HEK293 (cell line): ENCODE data around the gene KCTD15.
A peak's percentile ranks its signal among the peaks of the same experiment; 100 is the strongest.

ENCODE experiments used
- CTCF ChIA-PET: fragments of 350-600 bp; formaldehyde crosslinking; extraction: SDS; loops from one replicate; lab custom pipeline; 2021; ENCODE audit warnings: antibody characterized with exemption; lab: Yijun Ruan, JAX
- POLR2A ChIA-PET: fragments of 300-600 bp; formaldehyde crosslinking; extraction: SDS; loops from one replicate; lab custom pipeline; 2020; ENCODE audit warnings: antibody characterized with exemption, inconsistent platforms; lab: Yijun Ruan, JAX
- H3K27ac ChIP-seq: fragments of 200-500 bp; sonication (Bioruptor generic); 2 replicates; pipeline ENCODE4 v1.5.1; 2014; ENCODE audit warnings: low read depth, low read length, control low read depth, inconsistent platforms; ENCODE audit errors: extremely low read depth
- H3K36me3 ChIP-seq, 2 experiments: fragments of 200-500 bp in 1 of 2; sonication (Bioruptor generic) in 1 of 2; 1 replicate in 1 of 2; 2 replicates in 1 of 2; pipeline ENCODE4 v1.5.1; 2014 to 2017; ENCODE audit warnings: inconsistent platforms in 2 of 2, low read length in 2 of 2; ENCODE audit not compliant: control insufficient read depth in 2 of 2, insufficient read depth in 1 of 2
- H3K4me1 ChIP-seq: fragments of 200-500 bp; sonication (Bioruptor generic); 2 replicates; pipeline ENCODE4 v1.5.1; 2014; ENCODE audit warnings: mild to moderate bottlenecking, low read length, inconsistent platforms; ENCODE audit not compliant: control insufficient read depth, insufficient read depth
- H3K4me3 ChIP-seq: 2 replicates; pipeline ENCODE4 v1.5.1; 2011; ENCODE audit warnings: low read depth, mild to moderate bottlenecking, control low read depth, low read length, moderate library complexity
- H3K9me3 ChIP-seq: fragments of 200-500 bp; sonication (Bioruptor generic); 2 replicates; pipeline ENCODE4 v1.5.1; 2014; ENCODE audit warnings: low read depth, low read length, inconsistent platforms; ENCODE audit not compliant: control insufficient read depth, insufficient read depth
- GLI4 ChIP-seq: fragments of 450-650 bp; formaldehyde crosslinking; IDR thresholded peaks from 2 replicates; pipeline ENCODE4 v1.5.1; 2016; ENCODE audit warnings: missing biosample characterization, missing genetic modification characterization
- KLF1 ChIP-seq: fragments of 450-650 bp; formaldehyde crosslinking; IDR thresholded peaks from 2 replicates; pipeline ENCODE4 v1.5.1; 2016; ENCODE audit warnings: missing biosample characterization, missing genetic modification characterization
- KLF16 ChIP-seq: fragments of 450-650 bp; formaldehyde crosslinking; IDR thresholded peaks from 2 replicates; pipeline ENCODE4 v1.5.1; 2017; ENCODE audit warnings: missing biosample characterization, missing genetic modification characterization
- KLF17 ChIP-seq: fragments of 450-650 bp; formaldehyde crosslinking; IDR thresholded peaks from 2 replicates; pipeline ENCODE4 v1.5.1; 2016; ENCODE audit warnings: missing biosample characterization, missing genetic modification characterization
- SALL2 ChIP-seq: fragments of 450-650 bp; formaldehyde crosslinking; IDR thresholded peaks from 2 replicates; pipeline ENCODE4 v1.5.0; 2017; ENCODE audit warnings: missing biosample characterization, mild to moderate bottlenecking, missing genetic modification characterization, borderline replicate concordance
- SP3 ChIP-seq: fragments of 450-650 bp; formaldehyde crosslinking; IDR thresholded peaks from 2 replicates; pipeline ENCODE4 v1.5.1; 2016; ENCODE audit warnings: missing biosample characterization, missing genetic modification characterization
- SP7 ChIP-seq: fragments of 450-650 bp; formaldehyde crosslinking; IDR thresholded peaks from 2 replicates; pipeline ENCODE4 v1.5.1; 2016; ENCODE audit warnings: missing biosample characterization, missing genetic modification characterization
- YY1 ChIP-seq: fragments of 450-650 bp; formaldehyde crosslinking; IDR thresholded peaks from 2 replicates; pipeline ENCODE4 v1.5.1; 2018; ENCODE audit warnings: missing biosample characterization, missing genetic modification characterization
- ZEB2 ChIP-seq: fragments of 450-650 bp; formaldehyde crosslinking; IDR thresholded peaks from 2 replicates; pipeline ENCODE4 v1.5.1; 2016; ENCODE audit warnings: missing biosample characterization, missing genetic modification characterization
- ZNF146 ChIP-seq: fragments of 450-650 bp; formaldehyde crosslinking; IDR thresholded peaks from 2 replicates; pipeline ENCODE4 v1.5.1; 2016; ENCODE audit warnings: missing biosample characterization, missing genetic modification characterization
- ZNF148 ChIP-seq: fragments of 450-650 bp; formaldehyde crosslinking; IDR thresholded peaks from 2 replicates; pipeline ENCODE4 v1.5.0; 2017; ENCODE audit warnings: missing biosample characterization, missing genetic modification characterization, borderline replicate concordance
- ZNF157 ChIP-seq: fragments of 450-650 bp; formaldehyde crosslinking; IDR thresholded peaks from 2 replicates; pipeline ENCODE4 v1.5.1; 2016; ENCODE audit warnings: missing biosample characterization, missing genetic modification characterization
- ZNF2 ChIP-seq: fragments of 450-650 bp; formaldehyde crosslinking; IDR thresholded peaks from 2 replicates; pipeline ENCODE4 v1.5.1; 2016; ENCODE audit warnings: missing biosample characterization, missing genetic modification characterization
- ZNF266 ChIP-seq: fragments of 450-650 bp; formaldehyde crosslinking; IDR thresholded peaks from 2 replicates; pipeline ENCODE4 v1.5.1; 2016; ENCODE audit warnings: missing biosample characterization, missing genetic modification characterization, low read depth
- ZNF341 ChIP-seq: fragments of 450-650 bp; formaldehyde crosslinking; IDR thresholded peaks from 2 replicates; pipeline ENCODE4; 2016; ENCODE audit warnings: low read depth, missing biosample characterization, missing genetic modification characterization
- ZNF37A ChIP-seq: fragments of 450-650 bp; IDR thresholded peaks from 2 replicates; pipeline ENCODE4 v1.5.1; 2018; ENCODE audit warnings: missing biosample characterization, missing genetic modification characterization
- ZNF423 ChIP-seq: fragments of 450-650 bp; formaldehyde crosslinking; IDR thresholded peaks from 2 replicates; pipeline ENCODE4 v1.5.1; 2016; ENCODE audit warnings: missing biosample characterization, missing genetic modification characterization
- ZNF449 ChIP-seq: fragments of 450-650 bp; formaldehyde crosslinking; IDR thresholded peaks from 2 replicates; pipeline ENCODE4 v1.5.1; 2017; ENCODE audit warnings: missing biosample characterization, mild to moderate bottlenecking, missing genetic modification characterization, moderate library complexity
- ZNF521 ChIP-seq: fragments of 450-650 bp; formaldehyde crosslinking; IDR thresholded peaks from 2 replicates; pipeline ENCODE4 v1.5.1; 2017; ENCODE audit warnings: missing biosample characterization, mild to moderate bottlenecking, missing genetic modification characterization
- ZNF544 ChIP-seq: fragments of 450-650 bp; formaldehyde crosslinking; IDR thresholded peaks from 2 replicates; pipeline ENCODE4 v1.5.0; 2017; ENCODE audit warnings: missing biosample characterization, missing genetic modification characterization
- ZNF555 ChIP-seq: fragments of 450-650 bp; formaldehyde crosslinking; conservative IDR thresholded peaks from 2 replicates; pipeline ENCODE4 v1.5.1; 2017; ENCODE audit warnings: missing biosample characterization, mild to moderate bottlenecking, missing genetic modification characterization, inconsistent platforms
- ZNF610 ChIP-seq: fragments of 450-650 bp; formaldehyde crosslinking; IDR thresholded peaks from 2 replicates; pipeline ENCODE4 v1.5.1; 2016; ENCODE audit warnings: missing biosample characterization, missing genetic modification characterization, borderline replicate concordance
- ZNF76 ChIP-seq: fragments of 450-650 bp; formaldehyde crosslinking; IDR thresholded peaks from 2 replicates; pipeline ENCODE4; 2016; ENCODE audit warnings: low read depth, missing biosample characterization, missing genetic modification characterization, borderline replicate concordance
- ZNF777 ChIP-seq: fragments of 450-650 bp; formaldehyde crosslinking; IDR thresholded peaks from 2 replicates; pipeline ENCODE4 v1.5.1; 2017; ENCODE audit warnings: missing biosample characterization, missing genetic modification characterization, borderline replicate concordance
- TF ChIP-seq, protein P1 (sequence below): fragments of 450-650 bp; formaldehyde crosslinking; IDR thresholded peaks from 2 replicates; pipeline ENCODE4 v1.5.1; 2016; ENCODE audit warnings: missing biosample characterization, missing genetic modification characterization, low read depth
- TF ChIP-seq, protein P2 (sequence below): fragments of 450-650 bp; formaldehyde crosslinking; IDR thresholded peaks from 2 replicates; pipeline ENCODE4 v1.5.1; 2016; ENCODE audit warnings: missing biosample characterization, missing genetic modification characterization, borderline replicate concordance

Gene KCTD15

DNA sequence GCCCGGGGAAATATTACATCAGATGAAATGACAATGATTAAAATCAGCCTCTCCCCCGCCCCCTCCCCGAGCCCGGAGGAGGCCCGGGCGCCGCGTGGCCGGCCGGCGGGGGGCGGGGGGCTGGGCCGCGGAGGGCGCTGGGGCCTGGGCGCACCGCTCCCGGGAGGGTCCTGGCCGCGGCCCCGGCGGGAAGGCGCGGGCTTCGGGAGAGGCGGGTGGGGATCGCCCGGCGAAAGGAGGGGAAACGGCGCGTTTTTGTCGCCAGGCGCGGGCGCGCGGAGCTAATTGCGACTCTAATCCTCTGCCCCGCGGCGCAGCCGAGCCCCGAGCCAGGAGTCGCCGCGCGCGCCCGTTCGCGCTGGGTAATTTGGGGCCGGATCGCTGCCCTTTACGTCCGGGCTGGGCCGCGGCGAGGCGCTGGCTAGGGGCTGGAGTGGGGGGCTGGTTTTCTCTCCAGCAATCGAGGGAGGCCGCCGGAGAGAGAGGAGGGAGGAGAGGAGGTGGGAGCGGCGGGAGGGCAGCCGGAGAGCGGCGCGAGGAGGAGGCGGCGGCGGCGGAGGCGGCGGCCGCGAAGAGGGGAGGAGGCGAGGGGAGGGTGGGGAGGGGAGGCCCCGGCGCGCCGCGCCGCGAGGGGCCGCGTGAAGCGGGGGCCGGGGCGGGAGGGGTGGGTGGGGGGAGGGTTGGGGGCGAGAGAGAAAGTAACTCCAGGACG, at the start of gene KCTD15:
KCTD15 (plus strand) TSS at position 707 of the 712 bp plus-strand sequence. CDS start 3,585 bp downstream, outside the sequence.
- H3K36me3 ChIP-seq: peaks cover 15 to 20% of the 10 kb centered on the region in 2 experiments; a peak in 2 of 3 replicates
- peak within 1 kb of the TSS; percentile 100 for H3K27ac ChIP-seq
- ChIA-PET POLR2A (interaction anchor here (0.5 to 2.6 kb wide), 14 partner anchors 9 to 609 kb away, joined by 3 to 16 read pairs (median 4); partner anchors contain the start of gene CEBPA), CTCF (interaction anchor here (0.6 to 9.5 kb wide), 10 partner anchors 11 to 380 kb away, joined by 3 to 171 read pairs (median 4); no protein-coding TSS in a partner anchor)
- H3K4me1 ChIP-seq: peaks cover 18% of the 10 kb centered on the region
- H3K4me3 ChIP-seq: peak within 1 kb of the TSS; percentile 63
- H3K9me3 ChIP-seq: no peaks in the 10 kb centered on the region
- TF ChIP-seq ZNF423 (tag by site-specific recombination) (0 out of 2 replicates have a peak, but pooled peaks have one; percentile 33), YY1 (peak; percentile 11; the same call in 1 of the 2 replicates), ZNF449 (tag by site-specific recombination) (0 out of 2 replicates have a peak, but pooled peaks have one; percentile 39), SP7 (tag by site-specific recombination) (peak; percentile 36; the same call in 1 of the 2 replicates), ZNF146 (tag by site-specific recombination) (peak; percentile 67), ZEB2 (tag by site-specific recombination) (peak; percentile 22), ZNF266 (tag by site-specific recombination) (peak; percentile 15; the same call in 1 of the 2 replicates), ZNF544 (tag by site-specific recombination) (no peak), KLF17 (tag by site-specific recombination) (peak; percentile 98), ZNF37A (tag by site-specific recombination) (no peak), SALL2 (no peak), ZNF521 (tag by site-specific recombination) (no peak), KLF1 (peak; percentile 47; the same call in 1 of the 2 replicates), ZNF555 (no peak), ZNF76 (tag by site-specific recombination) (peak; percentile 87), SP3 (tag by site-specific recombination) (peak; percentile 65), ZNF2 (tag by site-specific recombination) (peak; percentile 75), ZNF157 (0 out of 2 replicates have a peak, but pooled peaks have one; percentile 43), ZNF148 (tag by site-specific recombination) (0 out of 2 replicates have a peak, but pooled peaks have one; percentile 46), ZNF610 (tag by site-specific recombination) (peak; percentile 92), ZNF341 (tag by site-specific recombination) (peak; percentile 99), ZNF777 (peak; percentile 92), KLF16 (tag by site-specific recombination) (peak; percentile 66), GLI4 (tag by site-specific recombination) (0 out of 2 replicates have a peak, but pooled peaks have one; percentile 64)
- TF ChIP-seq, protein P1, sequence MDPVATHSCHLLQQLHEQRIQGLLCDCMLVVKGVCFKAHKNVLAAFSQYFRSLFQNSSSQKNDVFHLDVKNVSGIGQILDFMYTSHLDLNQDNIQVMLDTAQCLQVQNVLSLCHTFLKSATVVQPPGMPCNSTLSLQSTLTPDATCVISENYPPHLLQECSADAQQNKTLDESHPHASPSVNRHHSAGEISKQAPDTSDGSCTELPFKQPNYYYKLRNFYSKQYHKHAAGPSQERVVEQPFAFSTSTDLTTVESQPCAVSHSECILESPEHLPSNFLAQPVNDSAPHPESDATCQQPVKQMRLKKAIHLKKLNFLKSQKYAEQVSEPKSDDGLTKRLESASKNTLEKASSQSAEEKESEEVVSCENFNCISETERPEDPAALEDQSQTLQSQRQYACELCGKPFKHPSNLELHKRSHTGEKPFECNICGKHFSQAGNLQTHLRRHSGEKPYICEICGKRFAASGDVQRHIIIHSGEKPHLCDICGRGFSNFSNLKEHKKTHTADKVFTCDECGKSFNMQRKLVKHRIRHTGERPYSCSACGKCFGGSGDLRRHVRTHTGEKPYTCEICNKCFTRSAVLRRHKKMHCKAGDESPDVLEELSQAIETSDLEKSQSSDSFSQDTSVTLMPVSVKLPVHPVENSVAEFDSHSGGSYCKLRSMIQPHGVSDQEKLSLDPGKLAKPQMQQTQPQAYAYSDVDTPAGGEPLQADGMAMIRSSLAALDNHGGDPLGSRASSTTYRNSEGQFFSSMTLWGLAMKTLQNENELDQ (tag by site-specific recombination): no peak
- TF ChIP-seq, protein P2, sequence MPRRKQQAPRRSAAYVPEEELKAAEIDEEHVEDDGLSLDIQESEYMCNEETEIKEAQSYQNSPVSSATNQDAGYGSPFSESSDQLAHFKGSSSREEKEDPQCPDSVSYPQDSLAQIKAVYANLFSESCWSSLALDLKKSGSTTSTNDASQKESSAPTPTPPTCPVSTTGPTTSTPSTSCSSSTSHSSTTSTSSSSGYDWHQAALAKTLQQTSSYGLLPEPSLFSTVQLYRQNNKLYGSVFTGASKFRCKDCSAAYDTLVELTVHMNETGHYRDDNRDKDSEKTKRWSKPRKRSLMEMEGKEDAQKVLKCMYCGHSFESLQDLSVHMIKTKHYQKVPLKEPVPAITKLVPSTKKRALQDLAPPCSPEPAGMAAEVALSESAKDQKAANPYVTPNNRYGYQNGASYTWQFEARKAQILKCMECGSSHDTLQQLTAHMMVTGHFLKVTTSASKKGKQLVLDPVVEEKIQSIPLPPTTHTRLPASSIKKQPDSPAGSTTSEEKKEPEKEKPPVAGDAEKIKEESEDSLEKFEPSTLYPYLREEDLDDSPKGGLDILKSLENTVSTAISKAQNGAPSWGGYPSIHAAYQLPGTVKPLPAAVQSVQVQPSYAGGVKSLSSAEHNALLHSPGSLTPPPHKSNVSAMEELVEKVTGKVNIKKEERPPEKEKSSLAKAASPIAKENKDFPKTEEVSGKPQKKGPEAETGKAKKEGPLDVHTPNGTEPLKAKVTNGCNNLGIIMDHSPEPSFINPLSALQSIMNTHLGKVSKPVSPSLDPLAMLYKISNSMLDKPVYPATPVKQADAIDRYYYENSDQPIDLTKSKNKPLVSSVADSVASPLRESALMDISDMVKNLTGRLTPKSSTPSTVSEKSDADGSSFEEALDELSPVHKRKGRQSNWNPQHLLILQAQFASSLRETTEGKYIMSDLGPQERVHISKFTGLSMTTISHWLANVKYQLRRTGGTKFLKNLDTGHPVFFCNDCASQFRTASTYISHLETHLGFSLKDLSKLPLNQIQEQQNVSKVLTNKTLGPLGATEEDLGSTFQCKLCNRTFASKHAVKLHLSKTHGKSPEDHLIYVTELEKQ: peak; percentile 22; the same call in 1 of the 2 replicates
